ENCODE measurements around the gene MFRP.

MFRP gene

DNA sequence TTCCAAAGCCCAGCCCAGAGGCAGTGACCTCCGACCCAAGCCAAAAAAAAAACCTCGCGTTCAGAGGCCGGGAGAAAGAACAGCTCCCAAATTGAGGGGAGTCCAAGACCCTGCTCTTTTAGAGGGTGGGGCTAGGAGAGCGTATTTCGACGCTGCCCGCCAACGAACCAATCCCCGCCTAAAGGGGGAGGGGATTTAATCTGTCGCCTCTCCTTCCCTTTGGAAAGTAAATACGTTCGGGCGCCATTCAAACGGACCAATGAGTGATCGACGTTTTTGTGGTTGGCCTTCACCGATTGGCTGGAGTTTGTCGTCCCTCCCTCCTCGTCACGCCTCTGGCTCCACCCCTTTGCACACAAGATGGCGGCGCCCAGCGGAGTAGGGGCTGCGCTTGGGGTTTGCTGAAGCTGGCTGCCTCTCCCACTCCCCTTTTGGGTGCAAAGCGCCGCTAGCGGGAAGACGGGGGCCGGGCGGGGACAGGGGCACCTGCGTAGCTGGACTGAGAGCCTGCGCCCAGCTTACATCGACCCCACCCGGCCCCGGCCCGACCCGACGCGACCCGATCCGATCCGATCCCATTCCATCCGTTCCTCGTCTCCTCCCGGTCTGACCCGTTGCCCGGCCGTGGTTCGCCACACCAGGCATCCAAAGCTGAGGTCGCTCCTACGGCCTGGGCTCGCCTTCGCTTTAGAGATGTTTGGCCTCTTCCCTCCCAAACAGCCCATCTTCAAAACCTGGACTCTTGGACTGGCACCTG is 12.2 kb downstream of the MFRP start, which contains the start of gene RNF26:
TSS of gene RNF26 (plus strand) at position 354 of the 757 bp plus-strand sequence. CDS start 596 bp downstream, outside the sequence.
- TF ChIP-seq, protein P1, sequence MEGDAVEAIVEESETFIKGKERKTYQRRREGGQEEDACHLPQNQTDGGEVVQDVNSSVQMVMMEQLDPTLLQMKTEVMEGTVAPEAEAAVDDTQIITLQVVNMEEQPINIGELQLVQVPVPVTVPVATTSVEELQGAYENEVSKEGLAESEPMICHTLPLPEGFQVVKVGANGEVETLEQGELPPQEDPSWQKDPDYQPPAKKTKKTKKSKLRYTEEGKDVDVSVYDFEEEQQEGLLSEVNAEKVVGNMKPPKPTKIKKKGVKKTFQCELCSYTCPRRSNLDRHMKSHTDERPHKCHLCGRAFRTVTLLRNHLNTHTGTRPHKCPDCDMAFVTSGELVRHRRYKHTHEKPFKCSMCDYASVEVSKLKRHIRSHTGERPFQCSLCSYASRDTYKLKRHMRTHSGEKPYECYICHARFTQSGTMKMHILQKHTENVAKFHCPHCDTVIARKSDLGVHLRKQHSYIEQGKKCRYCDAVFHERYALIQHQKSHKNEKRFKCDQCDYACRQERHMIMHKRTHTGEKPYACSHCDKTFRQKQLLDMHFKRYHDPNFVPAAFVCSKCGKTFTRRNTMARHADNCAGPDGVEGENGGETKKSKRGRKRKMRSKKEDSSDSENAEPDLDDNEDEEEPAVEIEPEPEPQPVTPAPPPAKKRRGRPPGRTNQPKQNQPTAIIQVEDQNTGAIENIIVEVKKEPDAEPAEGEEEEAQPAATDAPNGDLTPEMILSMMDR (IDR thresholded peaks at IDR 0.05; ENCODE audit: insufficient read depth, low read depth, low read length, missing control alignments): no peak
- peak; percentile 98 for DNase-seq (ENCODE audit: low read depth)
- peak within 1 kb of the TSS; percentile 75 for H3K4me3 ChIP-seq (ENCODE audit: low read length)

DNA sequence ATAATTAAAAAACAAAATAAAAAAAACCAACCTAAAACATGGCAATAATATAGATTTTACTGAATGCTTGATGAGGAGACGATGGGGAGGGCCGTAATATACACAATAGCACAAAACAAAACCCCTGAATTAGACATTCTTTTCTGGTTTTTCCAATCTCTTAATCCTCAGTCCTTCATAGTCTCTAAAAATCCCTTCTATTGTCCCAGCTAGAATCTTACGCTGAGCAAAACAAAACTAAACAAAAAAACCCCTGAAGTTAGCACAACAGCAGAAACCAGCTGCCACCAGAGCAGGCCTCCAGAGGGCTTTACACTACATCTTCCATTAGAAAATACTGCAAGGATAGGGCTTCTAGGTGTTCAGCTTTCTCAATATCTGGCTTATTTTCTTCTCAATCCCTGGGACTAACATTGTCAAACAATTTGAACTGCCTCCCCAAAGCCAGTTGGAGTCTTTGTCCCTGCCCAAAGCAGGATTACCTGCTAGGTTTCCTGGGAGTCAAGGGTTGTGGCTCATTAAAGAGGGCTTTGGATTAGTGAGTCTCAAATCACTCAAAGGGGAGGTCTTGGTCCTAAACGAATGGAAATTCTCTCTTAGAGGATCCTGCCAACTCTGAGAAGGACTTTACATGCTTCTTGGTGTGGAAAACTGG is 14.3 kb downstream of the MFRP start:
- TF ChIP-seq, protein P1 (IDR thresholded peaks at IDR 0.05; ENCODE audit: insufficient read depth, low read depth, low read length, missing control alignments): no peak
- DNase-seq (ENCODE audit: low read depth): no peak
- no peak overlapping the region for H3K4me3 ChIP-seq (ENCODE audit: low read length)

DNA sequence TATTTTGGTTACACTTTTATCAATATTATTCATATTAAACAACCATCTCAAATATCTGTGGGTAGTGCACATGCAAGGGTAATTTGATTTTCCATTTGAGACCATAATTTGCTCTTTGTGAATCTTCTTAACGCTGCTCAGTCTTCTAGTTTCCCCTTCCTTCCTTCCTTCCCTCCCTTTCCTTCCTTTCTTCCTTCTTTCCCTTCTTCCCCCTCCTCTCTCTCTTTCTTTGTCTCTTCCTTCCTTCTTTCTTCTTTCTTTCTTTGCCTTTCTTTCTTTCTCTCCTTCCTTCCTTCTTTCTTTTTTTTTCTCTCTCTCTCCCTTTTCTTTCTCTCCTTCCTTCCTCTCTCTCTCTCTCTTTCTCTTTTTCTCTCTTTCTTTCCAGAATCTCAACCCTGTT is 16.3 kb downstream of the MFRP start:
- TF ChIP-seq, protein P1 (IDR thresholded peaks at IDR 0.05; ENCODE audit: insufficient read depth, low read depth, low read length, missing control alignments): no peak
- DNase-seq (ENCODE audit: low read depth): no peak
- H3K4me3 ChIP-seq (ENCODE audit: low read length): no peak overlapping the region

DNA sequence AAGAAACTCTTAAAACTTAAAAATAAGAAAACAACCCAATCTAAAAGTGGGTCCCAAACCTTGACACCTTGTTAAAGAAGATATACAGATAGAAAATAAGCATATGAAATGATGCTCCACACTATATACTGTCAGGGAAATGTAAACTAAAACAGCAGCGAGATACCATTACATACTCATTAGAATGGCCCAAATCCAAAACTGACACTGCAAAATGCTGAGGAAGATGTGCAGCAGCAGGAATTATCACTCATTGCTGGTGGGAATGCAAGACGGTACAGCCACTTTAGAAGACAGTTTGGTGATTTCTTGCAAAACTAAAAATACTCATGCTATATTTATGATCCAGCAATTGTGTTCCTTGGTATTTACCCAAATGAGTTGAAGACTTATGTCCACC is 17.2 kb downstream of the MFRP start:
- DNase-seq (ENCODE audit: low read depth): no peak
- H3K4me3 ChIP-seq (ENCODE audit: low read length): no peak overlapping the region
- TF ChIP-seq, protein P1 (IDR thresholded peaks at IDR 0.05; ENCODE audit: insufficient read depth, low read depth, low read length, missing control alignments): no peak

DNA sequence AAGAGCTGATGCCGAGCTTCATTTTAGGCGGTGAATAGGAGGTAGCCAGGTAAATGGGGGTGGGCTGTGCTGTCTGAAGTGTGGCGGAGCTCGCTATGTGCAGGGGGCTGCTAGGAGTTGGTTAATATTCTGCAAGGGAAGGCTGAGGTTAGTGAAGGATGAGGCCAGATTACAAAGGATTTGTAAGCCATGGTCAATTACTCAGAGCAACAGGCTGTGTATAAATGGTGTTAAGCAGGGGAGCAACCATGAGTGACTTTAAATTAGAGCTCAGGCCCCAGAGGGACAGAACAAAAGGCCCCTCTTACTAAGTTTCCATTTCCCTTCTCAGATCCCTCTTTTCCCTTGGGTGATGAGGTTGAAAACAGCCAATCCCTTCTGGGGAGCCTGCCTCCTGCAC is 22.3 kb downstream of the MFRP start:
- no peak overlapping the region for H3K4me3 ChIP-seq (ENCODE audit: low read length)
- DNase-seq (ENCODE audit: low read depth): no peak
- TF ChIP-seq, protein P1 (IDR thresholded peaks at IDR 0.05; ENCODE audit: insufficient read depth, low read depth, low read length, missing control alignments): no peak

DNA sequence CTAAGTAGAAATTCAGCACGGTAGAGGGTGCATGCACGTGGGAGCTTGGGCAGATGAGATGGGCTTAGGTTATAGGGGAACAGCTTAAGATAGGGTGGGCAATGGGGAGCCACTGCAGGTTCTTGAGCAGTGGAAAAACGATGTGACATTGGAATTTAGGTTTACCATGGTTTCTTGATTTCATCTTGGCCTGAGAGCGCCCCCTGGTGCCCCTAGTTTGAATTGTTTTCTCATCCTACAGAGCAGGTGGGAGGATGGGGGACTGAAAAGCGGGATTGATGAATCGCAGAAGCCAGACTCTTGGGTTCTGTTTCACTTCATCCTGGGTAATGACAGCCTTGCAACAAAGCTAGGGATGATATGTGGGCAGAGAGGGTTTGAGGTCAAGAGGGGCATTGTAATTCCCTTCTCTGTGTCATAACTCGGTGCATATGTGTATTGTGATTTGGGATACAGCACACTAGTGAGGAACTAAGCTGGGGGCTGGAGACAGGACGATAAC is 22.9 kb downstream of the MFRP start:
- DNase-seq (ENCODE audit: low read depth): peak; percentile 69
- TF ChIP-seq, protein P1 (IDR thresholded peaks at IDR 0.05; ENCODE audit: insufficient read depth, low read depth, low read length, missing control alignments): peak; percentile 78
- H3K4me3 ChIP-seq (ENCODE audit: low read length): no peak overlapping the region

All from epithelial cell of esophagus (primary cell).